A549 (cell line): ENCODE data around the gene MIB2. TPM values are rescaled to one million over a fixed set of nuclear protein-coding genes. Genes with fewer than 3 reads are reported as not detected.

ENCODE experiments used
- ATAC-seq, 2 experiments: fragments of 200-7000 bp in 1 of 2; fragments of >200 bp in 1 of 2; cut with Nextera tagmentation in 1 of 2; cut with Tn5 transposase in 1 of 2; 3 replicates each; pipeline versions ENCODE4 v1.8.0 to v1.9.1; 2018 to 2020; ENCODE audit warnings: mild to moderate bottlenecking in 1 of 2, moderate library complexity in 1 of 2
- CTCF ChIA-PET: fragments of 300-600 bp; sonication (Branson Sonifier 250); formaldehyde crosslinking; extraction: SDS; loops from one replicate; lab custom pipeline; 2021; ENCODE audit warnings: antibody characterized with exemption, inconsistent platforms; lab: Yijun Ruan, JAX
- POLR2A ChIA-PET: fragments of 350-600 bp; formaldehyde crosslinking; extraction: SDS; loops from one replicate; lab custom pipeline; 2021; ENCODE audit warnings: antibody characterized with exemption, inconsistent platforms; lab: Yijun Ruan, JAX
- DNase-seq, 2 experiments: peaks; one replicate each; pipeline versions ENCODE4 v3.0.0 to v3.0.0-alpha.2; 2011 to 2016; ENCODE audit warnings: low read depth in 1 of 2, low spot score in 1 of 2
- FAIRE-seq: peaks from 2 replicates; lab custom pipeline; 2011; peaks lifted over from hg19 to GRCh38; lab: Jason Lieb, UNC
- H3K27ac ChIP-seq, 2 experiments: fragments of >200 bp; sonication (Bioruptor Twin); formaldehyde crosslinking; 3 replicates each; pipeline ENCODE4 v1.5.1; 2016 to 2017
- H3K4me1 ChIP-seq: fragments of >200 bp; sonication (Bioruptor Twin); formaldehyde crosslinking; 3 replicates; pipeline ENCODE4 v1.6.1; 2016
- H3K4me2 ChIP-seq: fragments of >200 bp; sonication (Bioruptor Twin); formaldehyde crosslinking; 3 replicates; pipeline ENCODE4 v1.6.1; 2016
- H3K4me3 ChIP-seq: fragments of >200 bp; sonication (Bioruptor Twin); formaldehyde crosslinking; 3 replicates; pipeline ENCODE4 v1.5.1; 2016
- H3K9me3 ChIP-seq: fragments of >200 bp; sonication (Bioruptor Twin); formaldehyde crosslinking; 3 replicates; pipeline ENCODE4 v1.6.1; 2016
- BHLHE40 ChIP-seq: IDR thresholded peaks from 2 replicates; pipeline ENCODE4 v1.6.1; 2012; ENCODE audit warnings: low read depth, low read length, inconsistent platforms
- CEBPB ChIP-seq, 2 experiments: fragments of >200 bp in 1 of 2; sonication (Bioruptor Twin) in 1 of 2; formaldehyde crosslinking in 1 of 2; IDR thresholded peaks; 2 replicates each; pipeline ENCODE4 v1.6.1; 2012 to 2016
- CHD2 ChIP-seq: fragments of 150-350 bp; IDR thresholded peaks from 2 replicates; pipeline ENCODE4 v1.6.1; 2014; ENCODE audit warnings: low read length; ENCODE audit not compliant: partially characterized antibody
- CHD4 ChIP-seq: fragments of 200-600 bp; sonication (generic); IDR thresholded peaks from 2 replicates; pipeline ENCODE4 v1.6.1; 2016; ENCODE audit warnings: antibody characterized with exemption, mild to moderate bottlenecking, borderline replicate concordance
- EHF ChIP-seq: fragments of 250-450 bp; sonication (Bioruptor Pico); IDR thresholded peaks from 2 replicates; pipeline ENCODE4 v1.5.0; 2020; ENCODE audit warnings: mild to moderate bottlenecking
- FOSL2 ChIP-seq, 2 experiments: fragments of 450-650 bp in 1 of 2; fragments of >200 bp in 1 of 2; sonication (Bioruptor Twin) in 1 of 2; formaldehyde crosslinking; IDR thresholded peaks; 2 replicates each; pipeline versions ENCODE4 v1.5.0 to v1.6.1; 2016 to 2020; ENCODE audit warnings: mild to moderate bottlenecking in 1 of 2, moderate library complexity in 1 of 2
- FOXS1 ChIP-seq: fragments of 250-450 bp; sonication (Bioruptor Pico); IDR thresholded peaks from 2 replicates; pipeline ENCODE4 v1.5.0; 2020; ENCODE audit warnings: mild to moderate bottlenecking, moderate library complexity
- GATA3 ChIP-seq: IDR thresholded peaks from 2 replicates; pipeline ENCODE4 v1.6.1; 2012; ENCODE audit warnings: borderline replicate concordance
- HOXA7 ChIP-seq: fragments of 250-450 bp; sonication (Bioruptor Pico); IDR thresholded peaks from 2 replicates; pipeline ENCODE4 v1.5.0; 2020; ENCODE audit warnings: mild to moderate bottlenecking, moderate library complexity
- HOXB13 ChIP-seq: fragments of 250-450 bp; sonication (Bioruptor Pico); IDR thresholded peaks from 2 replicates; pipeline ENCODE4 v1.5.0; 2020; ENCODE audit warnings: low read depth, mild to moderate bottlenecking, moderate library complexity
- HOXB5 ChIP-seq: fragments of 250-450 bp; sonication (Bioruptor Pico); IDR thresholded peaks from 2 replicates; pipeline ENCODE4 v1.5.0; 2020; ENCODE audit warnings: mild to moderate bottlenecking, moderate library complexity
- JUNB ChIP-seq: fragments of >200 bp; sonication (Bioruptor Twin); formaldehyde crosslinking; IDR thresholded peaks from 2 replicates; pipeline ENCODE4 v1.6.1; 2016
- MAFK ChIP-seq: fragments of 450-650 bp; IDR thresholded peaks from 2 replicates; pipeline ENCODE4 v1.6.1; 2014; ENCODE audit not compliant: partially characterized antibody
- NFE2L2 ChIP-seq: fragments of 150-350 bp; conservative IDR thresholded peaks from 2 replicates; pipeline ENCODE4 v1.6.1; 2014; ENCODE audit warnings: low read length
- NR3C1 ChIP-seq: fragments of >200 bp; sonication (Bioruptor Twin); formaldehyde crosslinking; IDR thresholded peaks from 3 replicates; pipeline ENCODE4 v1.6.1; 2017
- POLR2A ChIP-seq: IDR thresholded peaks from 2 replicates; pipeline ENCODE4 v1.6.1; 2012; ENCODE audit warnings: mild to moderate bottlenecking, low read length
- POLR2AphosphoS2 ChIP-seq: conservative IDR thresholded peaks from 2 replicates; pipeline ENCODE4 v1.6.1; 2012; ENCODE audit warnings: low read length, improper control_type of control experiment, inconsistent platforms
- RAD21 ChIP-seq, 2 experiments: fragments of >200 bp in 1 of 2; sonication (Bioruptor Twin) in 1 of 2; formaldehyde crosslinking in 1 of 2; IDR thresholded peaks in 1 of 2; conservative IDR thresholded peaks in 1 of 2; 2 replicates in 1 of 2; 3 replicates in 1 of 2; pipeline ENCODE4 v1.6.1; 2012 to 2018; ENCODE audit warnings: inconsistent platforms in 1 of 2
- RARB ChIP-seq: fragments of 250-450 bp; sonication (Bioruptor Pico); IDR thresholded peaks from 2 replicates; pipeline ENCODE4 v1.8.0; 2021; ENCODE audit warnings: mild to moderate bottlenecking, moderate library complexity
- RCOR1 ChIP-seq: fragments of 150-350 bp; IDR thresholded peaks from 2 replicates; pipeline ENCODE4 v1.6.1; 2014; ENCODE audit warnings: antibody characterized with exemption, low read length, low read depth
- SREBF2 ChIP-seq: fragments of 450-650 bp; IDR thresholded peaks from 2 replicates; pipeline ENCODE4 v1.6.1; 2014; ENCODE audit warnings: mild to moderate bottlenecking, moderate library complexity
- ZSCAN20 ChIP-seq: fragments of 250-450 bp; sonication (Bioruptor Pico); IDR thresholded peaks from 2 replicates; pipeline ENCODE4 v1.8.0; 2022; ENCODE audit warnings: mild to moderate bottlenecking, moderate library complexity
- WGBS: methylation state at CpG from one replicate; pipeline ENCODE4 v1.1.6; 2017; ENCODE audit errors: missing lambda C conversion rate; 5-methylcytosine and 5-hydroxymethylcytosine counted together
- polyA plus RNA-seq, 4 experiments: library from polyadenylated mRNA; depleted of rRNA in 3 of 4; stranded (reverse); fragments of >200 nt; fragmentation: RNase III in 1 of 4; extraction: RNeasy Plus Mini Kit Qiagen cat#74134 plus additional on column Dnase treatment in 1 of 4; gene quantifications; 2 replicates in 3 of 4; 3 replicates in 1 of 4; pipeline ENCODE4 v1.2.3, GENCODE V29; 2011 to 2017
- TF ChIP-seq, protein P1 (sequence below): IDR thresholded peaks from 2 replicates; pipeline ENCODE4 v1.6.1; 2012
- TF ChIP-seq, protein P2 (sequence below): fragments of >200 bp; sonication (Bioruptor Twin); formaldehyde crosslinking; IDR thresholded peaks from 2 replicates; pipeline ENCODE4 v1.6.1; 2016
- TF ChIP-seq, protein P3 (sequence below): fragments of 200-600 bp; sonication (generic); IDR thresholded peaks from 2 replicates; pipeline ENCODE4 v1.6.1; 2016; ENCODE audit warnings: antibody characterized with exemption, mild to moderate bottlenecking, moderate library complexity
- TF ChIP-seq, protein P4 (sequence below): fragments of 250-450 bp; sonication (Bioruptor Pico); IDR thresholded peaks from 2 replicates; pipeline ENCODE4 v1.5.0; 2021; ENCODE audit warnings: mild to moderate bottlenecking, moderate library complexity, borderline replicate concordance
- TF ChIP-seq, protein P5 (sequence below): IDR thresholded peaks from 2 replicates; pipeline ENCODE4 v1.6.1; 2012; ENCODE audit warnings: low read depth, borderline replicate concordance

The MIB2 gene
- polyA plus RNA-seq, 2 of the 4 experiments (the other 2 are of a cell fraction), result 5.1 to 20.0 TPM

DNA sequence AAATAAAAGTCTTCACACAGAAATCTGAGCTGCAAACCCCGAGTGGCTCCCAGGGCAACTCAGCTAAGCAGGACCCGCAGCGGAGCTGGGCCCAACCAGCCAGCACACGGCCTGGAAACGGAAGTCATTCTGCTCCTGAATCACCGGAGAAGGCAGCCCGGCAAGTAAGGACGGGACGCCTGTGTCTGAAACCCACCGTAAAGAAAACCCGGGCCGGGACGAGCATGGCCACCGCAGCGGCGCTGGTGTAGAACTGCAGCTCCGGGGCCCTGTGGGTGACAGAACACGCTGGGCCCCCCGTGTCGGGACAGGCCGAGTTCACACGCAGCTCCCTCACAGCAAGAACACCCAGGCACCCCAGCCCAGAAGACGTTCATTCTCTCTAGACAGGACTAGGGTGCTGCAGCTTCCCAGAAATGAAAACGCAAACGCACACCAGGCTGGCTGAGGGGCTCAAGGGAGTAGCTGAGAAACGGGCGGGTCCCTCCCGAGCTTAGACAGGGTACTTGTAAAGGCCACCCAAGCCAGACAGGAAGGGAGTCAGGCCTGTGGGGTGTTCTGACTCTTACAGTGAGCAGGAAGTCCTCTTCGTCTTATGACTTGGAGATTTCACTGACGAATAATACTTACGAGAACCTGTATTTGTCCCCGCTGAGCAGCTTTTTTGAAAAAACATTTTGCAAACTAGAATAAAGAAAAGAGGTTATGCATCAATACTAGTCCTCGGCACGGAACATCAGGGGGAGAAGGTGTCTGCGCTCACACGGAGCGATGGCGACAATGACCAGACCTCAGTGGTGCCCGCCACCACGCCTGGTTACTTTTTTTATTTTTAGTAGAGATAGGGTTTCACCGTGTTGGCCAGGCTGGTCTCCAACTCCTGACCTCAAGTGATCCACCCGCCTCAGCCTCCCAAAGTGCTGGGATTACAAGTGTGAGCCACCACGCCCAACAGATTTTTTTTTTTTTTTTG lies 54.5 kb downstream of the MIB2 start:
- DNase-seq, result no peak
- CTCF ChIA-PET, result no interaction called here
- ATAC-seq, result no peak
- Histone ChIP-seq H3K4me2 (no peak overlapping the region), H3K9me3 (no peaks in the 10 kb centered on the region), H3K27ac (no peak overlapping the region), H3K4me1 (no peaks in the 10 kb centered on the region), H3K4me3 (no peak overlapping the region)
- TF ChIP-seq FOSL2 (IDR thresholded peaks at IDR 0.05), result no peak
- TF ChIP-seq FOSL2 (CRISPR knock-in tag; IDR thresholded peaks at IDR 0.05), result no peak
- TF ChIP-seq FOXS1, result no peak
- TF ChIP-seq, protein P1, sequence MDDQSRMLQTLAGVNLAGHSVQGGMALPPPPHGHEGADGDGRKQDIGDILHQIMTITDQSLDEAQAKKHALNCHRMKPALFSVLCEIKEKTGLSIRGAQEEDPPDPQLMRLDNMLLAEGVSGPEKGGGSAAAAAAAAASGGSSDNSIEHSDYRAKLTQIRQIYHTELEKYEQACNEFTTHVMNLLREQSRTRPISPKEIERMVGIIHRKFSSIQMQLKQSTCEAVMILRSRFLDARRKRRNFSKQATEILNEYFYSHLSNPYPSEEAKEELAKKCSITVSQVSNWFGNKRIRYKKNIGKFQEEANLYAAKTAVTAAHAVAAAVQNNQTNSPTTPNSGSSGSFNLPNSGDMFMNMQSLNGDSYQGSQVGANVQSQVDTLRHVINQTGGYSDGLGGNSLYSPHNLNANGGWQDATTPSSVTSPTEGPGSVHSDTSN, result no peak
- TF ChIP-seq, protein P2, sequence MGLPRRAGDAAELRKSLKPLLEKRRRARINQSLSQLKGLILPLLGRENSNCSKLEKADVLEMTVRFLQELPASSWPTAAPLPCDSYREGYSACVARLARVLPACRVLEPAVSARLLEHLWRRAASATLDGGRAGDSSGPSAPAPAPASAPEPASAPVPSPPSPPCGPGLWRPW, result no peak
- TF ChIP-seq ZSCAN20 (CRISPR knock-in tag), result no peak
- no peak for TF ChIP-seq NFE2L2
- no peak for TF ChIP-seq CEBPB (IDR thresholded peaks at IDR 0.05)
- TF ChIP-seq JUNB, result no peak
- no peak for TF ChIP-seq POLR2A
- no peak for TF ChIP-seq MAFK
- TF ChIP-seq GATA3, result no peak
- TF ChIP-seq HOXB13 (CRISPR knock-in tag), result no peak
- no peak for TF ChIP-seq EHF (CRISPR knock-in tag)
- no peak for TF ChIP-seq NR3C1
- no peak for TF ChIP-seq RCOR1
- no peak for TF ChIP-seq CHD4
- no peak for TF ChIP-seq SREBF2
- TF ChIP-seq, protein P3, sequence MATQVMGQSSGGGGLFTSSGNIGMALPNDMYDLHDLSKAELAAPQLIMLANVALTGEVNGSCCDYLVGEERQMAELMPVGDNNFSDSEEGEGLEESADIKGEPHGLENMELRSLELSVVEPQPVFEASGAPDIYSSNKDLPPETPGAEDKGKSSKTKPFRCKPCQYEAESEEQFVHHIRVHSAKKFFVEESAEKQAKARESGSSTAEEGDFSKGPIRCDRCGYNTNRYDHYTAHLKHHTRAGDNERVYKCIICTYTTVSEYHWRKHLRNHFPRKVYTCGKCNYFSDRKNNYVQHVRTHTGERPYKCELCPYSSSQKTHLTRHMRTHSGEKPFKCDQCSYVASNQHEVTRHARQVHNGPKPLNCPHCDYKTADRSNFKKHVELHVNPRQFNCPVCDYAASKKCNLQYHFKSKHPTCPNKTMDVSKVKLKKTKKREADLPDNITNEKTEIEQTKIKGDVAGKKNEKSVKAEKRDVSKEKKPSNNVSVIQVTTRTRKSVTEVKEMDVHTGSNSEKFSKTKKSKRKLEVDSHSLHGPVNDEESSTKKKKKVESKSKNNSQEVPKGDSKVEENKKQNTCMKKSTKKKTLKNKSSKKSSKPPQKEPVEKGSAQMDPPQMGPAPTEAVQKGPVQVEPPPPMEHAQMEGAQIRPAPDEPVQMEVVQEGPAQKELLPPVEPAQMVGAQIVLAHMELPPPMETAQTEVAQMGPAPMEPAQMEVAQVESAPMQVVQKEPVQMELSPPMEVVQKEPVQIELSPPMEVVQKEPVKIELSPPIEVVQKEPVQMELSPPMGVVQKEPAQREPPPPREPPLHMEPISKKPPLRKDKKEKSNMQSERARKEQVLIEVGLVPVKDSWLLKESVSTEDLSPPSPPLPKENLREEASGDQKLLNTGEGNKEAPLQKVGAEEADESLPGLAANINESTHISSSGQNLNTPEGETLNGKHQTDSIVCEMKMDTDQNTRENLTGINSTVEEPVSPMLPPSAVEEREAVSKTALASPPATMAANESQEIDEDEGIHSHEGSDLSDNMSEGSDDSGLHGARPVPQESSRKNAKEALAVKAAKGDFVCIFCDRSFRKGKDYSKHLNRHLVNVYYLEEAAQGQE, result no peak
- TF ChIP-seq RAD21 (conservative IDR thresholded peaks at IDR 0.05 in 1 of 2, IDR thresholded peaks at IDR 0.05 in 1 of 2), result no peak
- FAIRE-seq, result no peak
- 93% methylated on average over 41 of the region's 43 CpGs for WGBS
- POLR2A ChIA-PET, result no interaction called here

DNA sequence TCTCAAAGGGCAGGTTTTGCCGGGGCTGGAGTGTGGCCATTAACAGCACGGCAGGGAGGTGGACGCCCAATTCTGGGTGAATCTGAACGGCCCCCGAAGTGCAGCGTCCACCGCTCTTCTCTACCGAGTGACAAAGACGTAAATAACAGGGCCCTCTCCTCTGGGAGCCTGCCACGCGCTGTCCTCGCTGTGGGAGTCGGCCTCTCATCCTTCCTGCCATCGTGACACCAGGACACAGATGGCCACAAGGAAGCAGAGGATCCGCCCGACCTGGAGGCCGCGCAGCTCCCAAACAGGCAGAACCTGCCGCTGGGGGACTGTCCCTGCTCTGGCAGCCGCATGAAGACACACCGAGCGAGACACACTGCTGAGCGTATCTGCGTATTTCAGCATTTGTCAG lies 55.6 kb downstream of the MIB2 start:
- Histone ChIP-seq H3K9me3 (no peaks in the 10 kb centered on the region), H3K4me1 (no peaks in the 10 kb centered on the region), H3K27ac (no peak overlapping the region), H3K4me3 (no peak overlapping the region), H3K4me2 (no peak overlapping the region)
- no peak for DNase-seq
- ATAC-seq, result no peak
- WGBS, result 89% methylated on average over 19 of the region's 24 CpGs
- no peak for FAIRE-seq
- ChIA-PET CTCF (no interaction called here), POLR2A (no interaction called here)
- TF ChIP-seq, protein P4, sequence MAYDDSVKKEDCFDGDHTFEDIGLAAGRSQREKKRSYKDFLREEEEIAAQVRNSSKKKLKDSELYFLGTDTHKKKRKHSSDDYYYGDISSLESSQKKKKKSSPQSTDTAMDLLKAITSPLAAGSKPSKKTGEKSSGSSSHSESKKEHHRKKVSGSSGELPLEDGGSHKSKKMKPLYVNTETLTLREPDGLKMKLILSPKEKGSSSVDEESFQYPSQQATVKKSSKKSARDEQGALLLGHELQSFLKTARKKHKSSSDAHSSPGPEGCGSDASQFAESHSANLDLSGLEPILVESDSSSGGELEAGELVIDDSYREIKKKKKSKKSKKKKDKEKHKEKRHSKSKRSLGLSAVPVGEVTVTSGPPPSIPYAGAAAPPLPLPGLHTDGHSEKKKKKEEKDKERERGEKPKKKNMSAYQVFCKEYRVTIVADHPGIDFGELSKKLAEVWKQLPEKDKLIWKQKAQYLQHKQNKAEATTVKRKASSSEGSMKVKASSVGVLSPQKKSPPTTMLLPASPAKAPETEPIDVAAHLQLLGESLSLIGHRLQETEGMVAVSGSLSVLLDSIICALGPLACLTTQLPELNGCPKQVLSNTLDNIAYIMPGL (CRISPR knock-in tag), result no peak
- no peak for TF ChIP-seq RARB (CRISPR knock-in tag)
- no peak for TF ChIP-seq HOXB5 (CRISPR knock-in tag)
- TF ChIP-seq, protein P5, sequence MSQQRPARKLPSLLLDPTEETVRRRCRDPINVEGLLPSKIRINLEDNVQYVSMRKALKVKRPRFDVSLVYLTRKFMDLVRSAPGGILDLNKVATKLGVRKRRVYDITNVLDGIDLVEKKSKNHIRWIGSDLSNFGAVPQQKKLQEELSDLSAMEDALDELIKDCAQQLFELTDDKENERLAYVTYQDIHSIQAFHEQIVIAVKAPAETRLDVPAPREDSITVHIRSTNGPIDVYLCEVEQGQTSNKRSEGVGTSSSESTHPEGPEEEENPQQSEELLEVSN, result no peak
- TF ChIP-seq BHLHE40, result no peak
- TF ChIP-seq, protein P3, result no peak
- TF ChIP-seq NFE2L2, result no peak
- no peak for TF ChIP-seq CHD4
- TF ChIP-seq HOXA7 (CRISPR knock-in tag), result no peak
- no peak for TF ChIP-seq POLR2AphosphoS2
- TF ChIP-seq CHD2, result no peak
